SK-N-SH treated with all-trans-retinoic acid at 6 μM for 48 hours (cell line): ENCODE measurements around the gene TMX3.

Experiments used
- ATAC-seq: fragments of 200-7000 bp; cut with Tn5 transposase; 3 replicates; pipeline ENCODE4 v1.9.1; 2020; ENCODE audit warnings: mild to moderate bottlenecking, moderate library complexity
- ARNTL ChIP-seq: fragments of 450-650 bp; formaldehyde crosslinking; IDR thresholded peaks from 2 replicates; pipeline ENCODE4 v1.5.0; 2020; ENCODE audit warnings: low read depth, mild to moderate bottlenecking, moderate library complexity, borderline replicate concordance
- BACH2 ChIP-seq: fragments of 250-450 bp; sonication (Bioruptor Pico); IDR thresholded peaks from 2 replicates; pipeline ENCODE4 v1.9.0; 2021; ENCODE audit warnings: mild to moderate bottlenecking, borderline replicate concordance
- CREB5 ChIP-seq: fragments of 250-450 bp; sonication (Bioruptor Pico); IDR thresholded peaks from 2 replicates; pipeline ENCODE4 v1.5.1; 2020; ENCODE audit warnings: low read depth, mild to moderate bottlenecking, moderate library complexity
- CSDC2 ChIP-seq: fragments of 250-450 bp; sonication (Bioruptor Pico); IDR thresholded peaks from 2 replicates; pipeline ENCODE4 v1.5.0; 2020; ENCODE audit warnings: mild to moderate bottlenecking, moderate library complexity
- ESRRG ChIP-seq: fragments of 250-450 bp; sonication (Bioruptor Pico); IDR thresholded peaks from 2 replicates; pipeline ENCODE4 v1.6.1; 2021; ENCODE audit warnings: mild to moderate bottlenecking
- ISL1 ChIP-seq: fragments of 250-450 bp; sonication (Bioruptor Pico); IDR thresholded peaks from 2 replicates; pipeline ENCODE4 v2.1.2; 2022; ENCODE audit warnings: mild to moderate bottlenecking, moderate library complexity
- OSR1 ChIP-seq: fragments of 250-450 bp; sonication (Bioruptor Pico); IDR thresholded peaks from 2 replicates; pipeline ENCODE4 v1.8.0; 2022; ENCODE audit warnings: moderate library complexity, mild to moderate bottlenecking, inconsistent platforms
- PATZ1 ChIP-seq: fragments of 250-450 bp; sonication (Bioruptor Pico); IDR thresholded peaks from 2 replicates; pipeline ENCODE4 v1.8.0; 2020; ENCODE audit warnings: mild to moderate bottlenecking, moderate library complexity, borderline replicate concordance
- PPARA ChIP-seq: fragments of 250-450 bp; sonication (Bioruptor Pico); IDR thresholded peaks from 2 replicates; pipeline ENCODE4 v1.5.0; 2020; ENCODE audit warnings: mild to moderate bottlenecking, borderline replicate concordance
- TSHZ2 ChIP-seq: fragments of 250-450 bp; sonication (Bioruptor Pico); IDR thresholded peaks from 2 replicates; pipeline ENCODE4 v1.5.0; 2020; ENCODE audit warnings: mild to moderate bottlenecking, moderate library complexity
- ZC3H10 ChIP-seq: fragments of 250-450 bp; sonication (Bioruptor Pico); IDR thresholded peaks from 2 replicates; pipeline ENCODE4 v1.5.1; 2021; ENCODE audit warnings: mild to moderate bottlenecking, moderate library complexity
- ZFP3 ChIP-seq: fragments of 250-450 bp; sonication (Bioruptor Pico); IDR thresholded peaks from 2 replicates; pipeline ENCODE4 v1.5.0; 2020; ENCODE audit warnings: mild to moderate bottlenecking, moderate library complexity
- ZFP30 ChIP-seq: fragments of 450-650 bp; formaldehyde crosslinking; IDR thresholded peaks from 2 replicates; pipeline ENCODE4 v1.5.0; 2022; ENCODE audit warnings: mild to moderate bottlenecking, moderate library complexity
- ZNF565 ChIP-seq: fragments of 450-650 bp; formaldehyde crosslinking; conservative IDR thresholded peaks from 2 replicates; pipeline ENCODE4 v1.5.0; 2020; ENCODE audit warnings: low read depth, mild to moderate bottlenecking, moderate library complexity
- ZNF70 ChIP-seq: fragments of 450-650 bp; formaldehyde crosslinking; IDR thresholded peaks from 2 replicates; pipeline ENCODE4 v1.5.0; 2020; ENCODE audit warnings: mild to moderate bottlenecking, moderate library complexity
- ZNF8 ChIP-seq: fragments of 450-650 bp; formaldehyde crosslinking; IDR thresholded peaks from 2 replicates; pipeline ENCODE4 v1.5.0; 2020; ENCODE audit warnings: mild to moderate bottlenecking, moderate library complexity
- TF ChIP-seq, protein P1 (sequence below): fragments of 250-450 bp; sonication (Bioruptor Pico); IDR thresholded peaks from 2 replicates; pipeline ENCODE4 v1.8.0; 2021; ENCODE audit warnings: low read depth, mild to moderate bottlenecking, moderate library complexity, borderline replicate concordance

Gene TMX3

GRCh38 chr18:68640861-68641260 is 74.0 kb downstream of the TMX3 start:
- no peak for TF ChIP-seq ISL1 (CRISPR knock-in tag)
- TF ChIP-seq ZNF70: no peak
- no peak for TF ChIP-seq ZC3H10
- no peak for TF ChIP-seq TSHZ2 (CRISPR knock-in tag)
- TF ChIP-seq BACH2 (CRISPR knock-in tag): no peak
- no peak for TF ChIP-seq CSDC2 (CRISPR knock-in tag)
- no peak for TF ChIP-seq PATZ1
- no peak for TF ChIP-seq OSR1 (CRISPR knock-in tag)
- no peak for TF ChIP-seq PPARA
- TF ChIP-seq ESRRG: no peak
- TF ChIP-seq, protein P1, sequence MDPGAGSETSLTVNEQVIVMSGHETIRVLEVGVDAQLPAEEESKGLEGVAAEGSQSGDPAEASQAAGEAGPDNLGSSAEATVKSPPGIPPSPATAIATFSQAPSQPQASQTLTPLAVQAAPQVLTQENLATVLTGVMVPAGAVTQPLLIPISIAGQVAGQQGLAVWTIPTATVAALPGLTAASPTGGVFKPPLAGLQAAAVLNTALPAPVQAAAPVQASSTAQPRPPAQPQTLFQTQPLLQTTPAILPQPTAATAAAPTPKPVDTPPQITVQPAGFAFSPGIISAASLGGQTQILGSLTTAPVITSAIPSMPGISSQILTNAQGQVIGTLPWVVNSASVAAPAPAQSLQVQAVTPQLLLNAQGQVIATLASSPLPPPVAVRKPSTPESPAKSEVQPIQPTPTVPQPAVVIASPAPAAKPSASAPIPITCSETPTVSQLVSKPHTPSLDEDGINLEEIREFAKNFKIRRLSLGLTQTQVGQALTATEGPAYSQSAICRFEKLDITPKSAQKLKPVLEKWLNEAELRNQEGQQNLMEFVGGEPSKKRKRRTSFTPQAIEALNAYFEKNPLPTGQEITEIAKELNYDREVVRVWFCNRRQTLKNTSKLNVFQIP (CRISPR knock-in tag): no peak
- no peak for TF ChIP-seq ZNF565 (CRISPR knock-in tag)
- no peak for TF ChIP-seq CREB5 (CRISPR knock-in tag)
- no peak for TF ChIP-seq ZFP30 (CRISPR knock-in tag)
- no peak for TF ChIP-seq ZNF8 (CRISPR knock-in tag)
- TF ChIP-seq, all 23 proteins: peak for 0
- no peak for ATAC-seq

GRCh38 chr18:68638613-68639012 is 76.3 kb downstream of the TMX3 start:
- TF ChIP-seq ZC3H10 (no peak), ESRRG (no peak), ISL1 (CRISPR knock-in tag) (no peak), BACH2 (CRISPR knock-in tag) (no peak), ZFP30 (CRISPR knock-in tag) (no peak), ARNTL (CRISPR knock-in tag) (no peak), CSDC2 (CRISPR knock-in tag) (no peak), ZFP3 (CRISPR knock-in tag) (no peak), CREB5 (CRISPR knock-in tag) (no peak)
- no peak for ATAC-seq

DNA sequence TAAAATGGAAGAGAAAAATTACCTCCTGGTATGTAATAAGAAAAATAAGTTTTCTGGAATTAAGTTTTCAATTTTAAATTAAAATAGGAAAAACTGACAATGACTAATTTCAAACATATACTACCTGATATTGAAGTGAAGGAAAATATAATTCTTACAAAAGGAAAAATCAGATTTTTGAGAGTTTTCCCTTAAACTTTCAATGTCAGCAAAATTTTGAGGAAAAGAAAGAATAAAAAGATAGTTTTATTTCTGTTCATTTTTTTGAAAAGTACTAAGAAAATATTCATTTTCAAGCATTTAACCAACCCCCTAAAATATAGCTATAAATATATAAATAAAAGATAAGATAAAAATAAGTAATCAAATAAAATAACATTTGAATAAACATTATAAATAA is 87.1 kb downstream of the TMX3 start:
- TF ChIP-seq ZNF565 (CRISPR knock-in tag) (no peak), OSR1 (CRISPR knock-in tag) (no peak)
- ATAC-seq: no peak
